Endothelial cell of umbilical vein (primary cell): ENCODE results near the gene PNPLA3. TPM values are rescaled to one million over a fixed set of nuclear protein-coding genes. Genes with fewer than 3 reads are reported as not detected.

Source experiments
- BruUV-seq: library from RNA; stranded (reverse); fragments of 400-500 nt; replicated peaks from 2 replicates; lab custom pipeline; 2021; lab: Mats Ljungman, UMichigan
- CTCF ChIA-PET: fragments of 300-600, 350-600 bp; sonication (Branson Sonifier 250); formaldehyde crosslinking; loops from one replicate; lab custom pipeline; 2021; ENCODE audit warnings: antibody characterized with exemption, inconsistent platforms; lab: Charles Lee
- POLR2A ChIA-PET: fragments of 300-600, 350-600 bp; sonication (Branson Sonifier 250); formaldehyde crosslinking; loops from one replicate; lab custom pipeline; 2021; ENCODE audit warnings: antibody characterized with exemption, inconsistent platforms; lab: Charles Lee
- DNase-seq: peaks from one replicate; pipeline ENCODE4 v3.0.0-alpha.2; 2011; ENCODE audit warnings: low read depth, low spot score
- FAIRE-seq: peaks from 2 replicates; lab custom pipeline; 2011; peaks lifted over from hg19 to GRCh38; lab: Jason Lieb, UNC
- H2AFZ ChIP-seq: 2 replicates; pipeline ENCODE4 v1.6.0; 2012; ENCODE audit warnings: low read depth, low read length, control low read depth, inconsistent platforms
- H3K27ac ChIP-seq: 2 replicates; pipeline ENCODE4 v1.5.1; 2011; ENCODE audit warnings: low read depth, mild to moderate bottlenecking, control low read depth, low read length, moderate library complexity; ENCODE audit not compliant: insufficient read depth
- H3K27me3 ChIP-seq, 2 experiments: 2 replicates each; pipeline versions ENCODE4 v1.6.0 to v1.6.1; 2011; ENCODE audit warnings: low read length in 2 of 2, mixed read lengths in 1 of 2; ENCODE audit not compliant: control insufficient read depth in 2 of 2, insufficient read depth in 2 of 2
- H3K36me3 ChIP-seq, 2 experiments: 2 replicates in 1 of 2; 3 replicates in 1 of 2; pipeline ENCODE4 v1.5.1; 2011; ENCODE audit warnings: low read length in 2 of 2, mild to moderate bottlenecking in 1 of 2, moderate library complexity in 1 of 2; ENCODE audit not compliant: control insufficient read depth in 2 of 2, insufficient read depth in 2 of 2; ENCODE audit errors: extremely low read depth in 1 of 2
- H3K4me1 ChIP-seq: 3 replicates; pipeline ENCODE4 v1.5.1; 2011; ENCODE audit warnings: mild to moderate bottlenecking, low read length; ENCODE audit not compliant: control insufficient read depth, insufficient read depth; ENCODE audit errors: extremely low read depth
- H3K4me2 ChIP-seq: 2 replicates; pipeline ENCODE4 v1.6.1; 2011; ENCODE audit warnings: low read length, control low read depth, mixed read lengths; ENCODE audit not compliant: insufficient read depth
- H3K4me3 ChIP-seq, 3 experiments: fragments of 200-600 bp in 1 of 3; sonication (generic), shearing (Covaris generic) in 1 of 3; replicated peaks in 1 of 3; 2 replicates each; pipeline ENCODE4 v1.5.1; 2011 to 2016; ENCODE audit warnings: control low read depth in 3 of 3, low read length in 3 of 3, mild to moderate bottlenecking in 2 of 3, inconsistent platforms in 1 of 3, low read depth in 1 of 3, moderate library complexity in 1 of 3; ENCODE audit not compliant: insufficient read depth in 1 of 3
- H3K79me2 ChIP-seq: 2 replicates; pipeline ENCODE4 v1.6.0; 2012; ENCODE audit warnings: low read length, inconsistent platforms; ENCODE audit not compliant: control insufficient read depth, insufficient read depth
- H3K9ac ChIP-seq: replicated peaks from 2 replicates; pipeline ENCODE3; 2011; ENCODE audit warnings: low read length, control low read depth; ENCODE audit not compliant: insufficient read depth; ENCODE audit errors: extremely low read depth
- H3K9me1 ChIP-seq: replicated peaks from 3 replicates; pipeline ENCODE4 v1.6.0; 2011; ENCODE audit warnings: mild to moderate bottlenecking, low read length; ENCODE audit not compliant: control insufficient read depth, insufficient read depth; ENCODE audit errors: extremely low read depth
- H3K9me3 ChIP-seq: replicated peaks from 2 replicates; pipeline ENCODE4 v1.5.1; 2012; ENCODE audit warnings: low read length, inconsistent platforms; ENCODE audit not compliant: control insufficient read depth, insufficient read depth
- H4K20me1 ChIP-seq: replicated peaks from 2 replicates; pipeline ENCODE3; 2011; ENCODE audit warnings: mild to moderate bottlenecking, low read length; ENCODE audit not compliant: control insufficient read depth, insufficient read depth; ENCODE audit errors: extremely low read depth
- EZH2 ChIP-seq: IDR thresholded peaks from 2 replicates; pipeline ENCODE4 v1.6.1; 2012; ENCODE audit warnings: borderline replicate concordance, low read depth, mild to moderate bottlenecking, moderate library complexity, low read length, inconsistent platforms; ENCODE audit not compliant: severe bottlenecking
- FOS ChIP-seq: IDR thresholded peaks from 2 replicates; pipeline ENCODE4 v1.6.1; 2011; ENCODE audit warnings: mild to moderate bottlenecking, low read length, moderate library complexity, borderline replicate concordance; ENCODE audit not compliant: insufficient read depth
- GATA2 ChIP-seq: IDR thresholded peaks from 2 replicates; pipeline ENCODE4 v1.7.0; 2011; ENCODE audit warnings: low read depth, mild to moderate bottlenecking, moderate library complexity, mixed read lengths, low read length; ENCODE audit not compliant: insufficient read length, insufficient read depth
- JUN ChIP-seq: IDR thresholded peaks from 2 replicates; pipeline ENCODE4 v1.6.1; 2011; ENCODE audit warnings: borderline replicate concordance, low read depth; ENCODE audit not compliant: insufficient read length, insufficient read depth
- MYC ChIP-seq: IDR thresholded peaks from one replicate; pipeline ENCODE4 v1.6.1; 2011; ENCODE audit warnings: mild to moderate bottlenecking, low read depth, low read length
- POLR2A ChIP-seq: IDR thresholded peaks from 2 replicates; pipeline ENCODE4 v1.6.1; 2012; ENCODE audit warnings: low read depth, mild to moderate bottlenecking, control low read depth, low read length
- POLR2AphosphoS5 ChIP-seq: IDR thresholded peaks from 2 replicates; pipeline ENCODE4 v1.6.1; 2012; ENCODE audit warnings: low read depth, mild to moderate bottlenecking, control low read depth, low read length, moderate library complexity; ENCODE audit not compliant: insufficient read depth
- dilution Hi-C: fragments of 300-500 bp; cut with MboI; formaldehyde crosslinking; loops from one replicate; pipeline ENCODE4 v1.15.0; 2019; ENCODE audit warnings: low sequenced_read_pairs; ENCODE audit not compliant: extremely low pct_ligation_motif_present
- intact Hi-C: fragments of 100-400 bp; cut with micrococcal nuclease; formaldehyde crosslinking; loops from one replicate; pipeline ENCODE4 v1.10.0; 2022
- polyA plus RNA-seq, 4 experiments: library from polyadenylated mRNA; depleted of rRNA in 3 of 4; stranded (reverse) in 3 of 4; unstranded in 1 of 4; fragments of >200 nt; gene quantifications; 2 replicates each; pipeline versions ENCODE4 v1.2.1 to v1.2.3, GENCODE V29; 2011 to 2012; ENCODE audit warnings: missing spikeins in 1 of 4
- total RNA-seq: library from RNA; stranded (reverse); gene quantifications from 2 replicates; pipeline ENCODE4 v1.2.3, GENCODE V29; 2021
- TF ChIP-seq, protein P1 (sequence below): IDR thresholded peaks from 2 replicates; pipeline ENCODE4 v1.6.1; 2011; ENCODE audit not compliant: insufficient read depth, insufficient read length
- TF ChIP-seq, protein P2 (sequence below), 2 donors: IDR thresholded peaks; 1 replicate in 1 of 2; 2 replicates in 1 of 2; pipeline ENCODE4 v1.5.1; 2011; ENCODE audit warnings: low read length in 2 of 2, mild to moderate bottlenecking in 2 of 2, moderate library complexity in 2 of 2, control low read depth in 1 of 2, inconsistent platforms in 1 of 2, low read depth in 1 of 2; ENCODE audit not compliant: insufficient read depth in 1 of 2; ENCODE audit errors: extremely low read depth in 1 of 2

Gene PNPLA3
- total and polyA plus RNA-seq, 2 donors (not counting 3 experiments of a cell fraction or from before 2014, with no cell fraction given), result 5.3 to 12.3 TPM

DNA sequence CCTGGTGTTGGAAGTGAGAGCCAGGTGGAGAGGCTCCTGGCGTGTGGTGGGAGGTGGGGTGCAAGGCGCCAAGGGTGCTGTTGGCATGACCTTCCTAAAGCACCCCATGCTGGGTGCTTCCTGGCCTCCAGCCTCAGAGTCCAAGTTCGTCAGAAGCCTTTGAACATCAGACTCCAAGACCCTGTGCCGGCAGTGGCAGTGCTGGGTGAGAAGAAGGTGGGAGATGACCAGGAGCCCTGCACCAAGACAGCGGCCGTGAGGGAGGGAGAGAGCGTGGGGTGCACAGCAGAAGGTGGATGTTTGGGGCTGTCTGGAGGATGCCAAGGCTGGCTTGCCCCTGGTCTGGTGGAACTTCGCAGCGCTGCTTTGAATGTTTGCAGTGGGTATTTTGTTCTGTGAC, 70.8 kb downstream of the PNPLA3 start:
- no TSS peak for BruUV-seq
- Histone ChIP-seq H3K9ac (no peak overlapping the region), H3K9me3 (no peaks in the 10 kb centered on the region), H3K79me2 (peaks cover 3% of the 10 kb centered on the region), H2AFZ (no peak overlapping the region), H3K27me3 (no peaks in the 10 kb centered on the region), H3K4me2 (no peak overlapping the region), H3K36me3 (peaks cover 17 to 33% of the 10 kb centered on the region in 2 experiments), H3K4me1 (peaks cover 6% of the 10 kb centered on the region), H3K9me1 (no peaks in the 10 kb centered on the region), H3K27ac (no peak overlapping the region), H4K20me1 (no peaks in the 10 kb centered on the region), H3K4me3 (no peak overlapping the region)
- FAIRE-seq, result no peak
- intact Hi-C loops (loop anchor here (5.0 kb wide), 2 partner anchors 333 to 573 kb away; no protein-coding TSS in a partner anchor), dilution Hi-C loops (no loop called here)
- DNase-seq, result no peak
- CTCF ChIA-PET, result interaction anchor here (1.1 to 10.3 kb wide), 6 partner anchors 9 to 633 kb away, joined by 3 to 640 read pairs (median 15); no protein-coding TSS in a partner anchor
- POLR2A ChIA-PET, result no interaction called here
- no peak for TF ChIP-seq JUN
- no peak for TF ChIP-seq FOS
- TF ChIP-seq EZH2, result no peak
- TF ChIP-seq, protein P1, sequence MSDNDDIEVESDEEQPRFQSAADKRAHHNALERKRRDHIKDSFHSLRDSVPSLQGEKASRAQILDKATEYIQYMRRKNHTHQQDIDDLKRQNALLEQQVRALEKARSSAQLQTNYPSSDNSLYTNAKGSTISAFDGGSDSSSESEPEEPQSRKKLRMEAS, result no peak
- no peak for TF ChIP-seq MYC
- no peak for TF ChIP-seq POLR2A
- TF ChIP-seq, protein P2, sequence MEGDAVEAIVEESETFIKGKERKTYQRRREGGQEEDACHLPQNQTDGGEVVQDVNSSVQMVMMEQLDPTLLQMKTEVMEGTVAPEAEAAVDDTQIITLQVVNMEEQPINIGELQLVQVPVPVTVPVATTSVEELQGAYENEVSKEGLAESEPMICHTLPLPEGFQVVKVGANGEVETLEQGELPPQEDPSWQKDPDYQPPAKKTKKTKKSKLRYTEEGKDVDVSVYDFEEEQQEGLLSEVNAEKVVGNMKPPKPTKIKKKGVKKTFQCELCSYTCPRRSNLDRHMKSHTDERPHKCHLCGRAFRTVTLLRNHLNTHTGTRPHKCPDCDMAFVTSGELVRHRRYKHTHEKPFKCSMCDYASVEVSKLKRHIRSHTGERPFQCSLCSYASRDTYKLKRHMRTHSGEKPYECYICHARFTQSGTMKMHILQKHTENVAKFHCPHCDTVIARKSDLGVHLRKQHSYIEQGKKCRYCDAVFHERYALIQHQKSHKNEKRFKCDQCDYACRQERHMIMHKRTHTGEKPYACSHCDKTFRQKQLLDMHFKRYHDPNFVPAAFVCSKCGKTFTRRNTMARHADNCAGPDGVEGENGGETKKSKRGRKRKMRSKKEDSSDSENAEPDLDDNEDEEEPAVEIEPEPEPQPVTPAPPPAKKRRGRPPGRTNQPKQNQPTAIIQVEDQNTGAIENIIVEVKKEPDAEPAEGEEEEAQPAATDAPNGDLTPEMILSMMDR (IDR thresholded peaks at IDR 0.05; ENCODE audit: extremely low read depth in 1 of 2, insufficient read depth in 1 of 2, low read depth in 1 of 2, low read length in 2 of 2), result no peak
- TF ChIP-seq POLR2AphosphoS5, result no peak
- no peak for TF ChIP-seq GATA2
